Neural cell (in vitro differentiated cells): ENCODE data around the gene ACP4.

ENCODE experiments used
- CTCF ChIP-seq: fragments of 450-650 bp; IDR thresholded peaks from 2 replicates; pipeline ENCODE4 v1.5.1; 2014; ENCODE audit warnings: antibody characterized with exemption, mild to moderate bottlenecking, moderate library complexity; ENCODE audit not compliant: poor library complexity, severe bottlenecking
- EZH2 ChIP-seq: fragments of 200-600, 300-800 bp; shearing (Covaris generic), sonication (generic); IDR thresholded peaks from 2 replicates; pipeline ENCODE4 v1.6.1; 2014; ENCODE audit warnings: antibody characterized with exemption, low read length, borderline replicate concordance, mild to moderate bottlenecking; ENCODE audit not compliant: insufficient read depth, poor library complexity, severe bottlenecking
- MXI1 ChIP-seq: fragments of 450-650 bp; conservative IDR thresholded peaks from 2 replicates; pipeline ENCODE4 v1.6.1; 2014; ENCODE audit warnings: antibody characterized with exemption, mild to moderate bottlenecking; ENCODE audit not compliant: poor library complexity, severe bottlenecking
- POLR2AphosphoS5 ChIP-seq: IDR thresholded peaks from 2 replicates; pipeline ENCODE4 v1.6.1; 2012
- RAD21 ChIP-seq: fragments of 450-650 bp; conservative IDR thresholded peaks from 2 replicates; pipeline ENCODE4 v1.6.1; 2014; ENCODE audit warnings: antibody characterized with exemption, mild to moderate bottlenecking, moderate library complexity
- REST ChIP-seq: IDR thresholded peaks from 2 replicates; pipeline ENCODE4 v1.6.1; 2012; ENCODE audit warnings: borderline replicate concordance
- TAF1 ChIP-seq: IDR thresholded peaks from 2 replicates; pipeline ENCODE4 v1.6.1; 2012; ENCODE audit warnings: low read depth

- no peak for TF ChIP-seq CTCF
- no peak for TF ChIP-seq POLR2AphosphoS5
- TF ChIP-seq REST = no peak
- TF ChIP-seq TAF1 = no peak
- TF ChIP-seq RAD21 = no peak
- TF ChIP-seq EZH2 = no peak
- TF ChIP-seq MXI1 = no peak
Measured at GRCh38 chr19:50796128-50796633, 6.0 kb downstream of the ACP4 start.
